ENCODE measurements around the gene WAS. TPM values are rescaled to one million over a fixed set of nuclear protein-coding genes. Genes with fewer than 3 reads are reported as not detected.
A peak's percentile ranks its signal among the peaks of the same experiment; 100 is the strongest.

WAS gene
- total RNA-seq, 2 donors from 2014 or later = 98.7 to 109 TPM

DNA sequence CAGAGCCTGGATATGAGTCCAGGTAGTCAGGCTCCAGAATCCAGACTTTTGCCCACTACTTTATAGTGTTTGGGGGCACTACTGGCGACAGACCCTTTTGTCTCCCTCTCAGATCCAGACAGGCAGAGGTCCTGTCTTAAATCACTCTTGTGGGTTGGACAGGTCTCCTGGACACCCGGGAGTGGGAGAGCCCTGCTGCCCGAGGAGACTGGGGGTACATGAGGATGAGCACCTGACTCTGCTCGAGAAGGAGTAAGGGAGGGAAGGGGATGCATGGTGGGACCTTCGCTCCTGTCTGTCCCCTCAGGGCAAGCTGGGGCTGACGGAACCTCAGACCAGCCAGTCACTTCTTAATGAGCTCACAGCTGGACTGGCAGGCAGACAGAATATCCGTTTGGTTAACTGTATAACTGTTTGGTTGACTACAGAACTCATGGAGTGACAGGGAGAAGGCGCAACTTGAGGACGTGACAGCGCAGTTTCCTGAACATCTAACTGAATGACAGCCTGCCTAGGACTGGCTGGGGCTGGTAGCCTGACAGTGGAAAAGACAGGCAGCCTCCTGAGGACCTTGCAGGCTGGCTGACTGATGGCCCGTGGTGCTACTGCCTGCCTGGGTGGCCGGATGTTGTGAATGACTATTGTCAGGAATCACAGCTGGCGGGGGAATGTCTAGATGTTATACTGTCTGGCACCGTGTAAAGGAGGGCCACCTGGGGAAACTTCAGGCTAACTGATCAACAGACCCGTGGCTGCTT lies 11.4 kb downstream of the WAS start:
- no peaks in the 10 kb centered on the region for H3K9me3 Mint-ChIP-seq
- no peak for ATAC-seq
- H3K4me1 Mint-ChIP-seq (ENCODE audit: low read depth in 2 of 2) = peaks cover 16 to 26% of the 10 kb centered on the region in 2 donors

DNA sequence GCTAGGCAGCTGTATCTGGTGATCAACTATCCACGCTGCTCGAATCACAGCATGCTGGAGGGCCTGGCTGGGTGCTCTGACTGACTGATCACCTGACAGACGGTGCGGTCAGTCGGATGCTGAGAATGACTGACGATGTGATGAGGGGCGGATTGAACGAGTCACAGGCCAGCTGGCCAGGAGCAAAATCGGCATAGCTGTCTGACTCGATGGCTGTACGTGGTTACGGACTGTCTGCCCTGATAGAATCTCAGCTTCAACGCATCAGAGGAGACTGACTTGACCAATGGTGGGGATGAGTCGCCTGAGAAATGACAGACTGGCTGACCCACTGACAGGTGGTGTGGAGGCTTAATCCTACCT lies 11.9 kb downstream of the WAS start:
- ATAC-seq = peak in 1 of 2 donors; percentile 0
- no peak for DNase-seq (ENCODE audit: low spot score)
- Mint-ChIP-seq H3K4me1 (ENCODE audit: low read depth in 2 of 2) (peaks cover 16 to 26% of the 10 kb centered on the region in 2 donors), H3K9me3 (no peaks in the 10 kb centered on the region), H3K36me3 (peaks cover 11% of the 10 kb centered on the region), H3K27ac (peak overlapping the region; percentile 88 to 96), H3K27me3 (peaks cover 0 to 4% of the 10 kb centered on the region in 2 donors), H3K4me3 (peak overlapping the region; percentile 97)

More for the DNA sequence above, 11.4 kb downstream of the WAS start:
- Mint-ChIP-seq H3K27me3 (peaks cover 0 to 4% of the 10 kb centered on the region in 2 donors), H3K27ac (peak overlapping the region; percentile 88 to 96), H3K4me3 (peak overlapping the region; percentile 97), H3K36me3 (peaks cover 11% of the 10 kb centered on the region)
- DNase-seq (ENCODE audit: low spot score) = no peak

DNA sequence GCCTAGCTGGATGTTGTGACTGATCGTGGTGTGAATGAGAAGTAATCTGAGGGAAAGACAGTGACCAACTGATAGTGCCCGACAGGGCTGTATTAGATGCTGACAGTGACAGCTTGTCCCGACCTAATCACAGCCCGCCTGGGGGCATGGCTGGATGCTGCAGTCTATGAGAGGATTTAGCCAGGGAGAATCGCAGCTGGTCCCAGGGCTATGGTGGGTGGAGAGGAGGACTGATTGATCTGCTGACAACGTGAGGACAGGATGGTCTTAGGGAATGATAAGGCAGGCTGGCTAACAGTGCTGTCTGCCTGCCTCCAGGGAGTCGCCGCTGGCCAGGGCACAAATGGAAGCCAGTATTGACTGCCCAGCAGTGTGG lies 12.3 kb downstream of the WAS start:
- H3K4me1 Mint-ChIP-seq (ENCODE audit: low read depth in 2 of 2) = peaks cover 16 to 26% of the 10 kb centered on the region in 2 donors
- H3K9me3 Mint-ChIP-seq = no peaks in the 10 kb centered on the region
- H3K36me3 Mint-ChIP-seq = peaks cover 11% of the 10 kb centered on the region
- peak overlapping the region; percentile 88 to 96 for H3K27ac Mint-ChIP-seq
- peak overlapping the region; percentile 97 for H3K4me3 Mint-ChIP-seq
- H3K27me3 Mint-ChIP-seq = peaks cover 0 to 4% of the 10 kb centered on the region in 2 donors
- ATAC-seq (peak in 1 of 2 donors; percentile 0), DNase-seq (ENCODE audit: low spot score) (no peak)

DNA sequence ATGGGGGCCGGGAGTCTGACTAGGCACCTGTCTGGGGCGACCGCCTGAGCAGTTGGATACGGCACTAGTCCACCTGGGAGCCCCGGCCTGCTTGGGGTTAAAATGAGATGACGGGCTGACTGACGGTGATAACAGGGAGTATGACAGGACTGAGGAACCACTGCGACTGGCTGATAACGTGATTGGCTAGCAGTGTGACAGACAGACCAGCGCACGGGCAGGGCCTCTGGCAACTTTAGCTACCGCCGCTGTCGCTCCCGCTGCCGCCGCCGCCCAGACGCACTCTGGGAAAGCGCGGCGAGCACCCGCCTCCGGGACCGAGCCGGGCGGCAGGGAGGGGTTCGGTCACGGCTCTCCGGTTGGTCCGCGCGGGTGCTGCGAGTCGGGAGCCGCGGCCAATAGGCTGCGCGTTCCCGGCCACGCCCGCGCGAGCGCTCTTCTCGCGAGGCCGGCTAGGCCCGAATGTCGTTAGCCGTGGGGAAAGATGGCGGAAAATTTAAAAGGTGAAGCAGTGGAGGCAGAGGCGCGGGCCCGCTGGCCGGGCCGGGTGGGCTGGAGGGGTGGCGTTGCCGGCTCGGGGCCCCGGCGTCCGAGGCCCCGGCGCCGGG lies 12.8 kb downstream of the WAS start, which contains the start of gene SUV39H1:
Gene SUV39H1, plus strand, starts transcription at position 434 of the 608 bp plus-strand sequence. Its CDS starts 51 bp downstream, at position 485.
- peaks cover 16 to 26% of the 10 kb centered on the region in 2 donors for H3K4me1 Mint-ChIP-seq (ENCODE audit: low read depth in 2 of 2)
- peaks cover 0 to 3% of the 10 kb centered on the region in 2 donors for H3K27me3 Mint-ChIP-seq
- ATAC-seq (peak; percentile 96), DNase-seq (ENCODE audit: low spot score) (peak; percentile 92)
- peak within 1 kb of the TSS; percentile 97 for H3K4me3 Mint-ChIP-seq
- peak within 1 kb of the TSS; percentile 88 to 96 for H3K27ac Mint-ChIP-seq
- H3K9me3 Mint-ChIP-seq = no peaks in the 10 kb centered on the region
- H3K36me3 Mint-ChIP-seq = peaks cover 6% of the 10 kb centered on the region

DNA sequence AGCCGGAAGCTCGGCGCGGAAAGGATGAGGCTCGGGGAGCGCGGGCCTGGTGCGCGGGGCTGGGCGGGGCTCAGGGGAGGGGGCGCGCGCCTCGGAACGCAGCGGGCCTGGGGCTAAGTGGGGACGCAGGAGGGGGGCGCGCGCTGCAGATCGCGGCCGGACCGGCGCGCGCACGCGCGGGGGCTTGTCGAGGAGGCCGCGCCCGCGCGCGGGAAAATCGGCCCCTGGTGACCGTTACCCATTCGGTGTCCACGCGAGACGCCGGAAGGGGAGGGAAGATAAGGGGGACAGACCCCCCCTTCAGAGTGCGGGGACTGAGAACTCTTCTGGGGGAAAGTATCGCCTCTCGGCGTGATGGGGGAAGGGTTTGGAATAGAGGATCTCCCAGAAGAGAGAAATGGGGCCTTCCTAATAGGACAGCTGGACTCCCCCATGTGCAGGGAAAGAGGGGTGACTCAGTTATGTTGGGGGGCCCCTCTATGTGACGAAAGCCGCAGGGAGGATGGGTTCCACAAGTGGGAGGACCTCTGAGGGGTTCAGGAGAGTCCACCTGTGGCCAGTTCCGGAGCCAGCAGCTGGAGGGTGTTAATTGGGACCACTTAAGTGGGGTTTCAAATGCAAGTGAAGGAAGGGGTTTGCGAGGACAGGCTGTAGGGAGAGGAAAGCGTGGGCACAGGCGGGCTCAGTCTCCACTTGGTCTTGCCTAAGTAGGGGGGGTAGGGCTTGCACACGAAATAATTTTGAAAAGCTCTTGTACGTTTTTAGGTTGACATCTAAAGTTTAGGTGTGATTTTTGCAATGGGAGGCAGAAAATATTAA lies 13.5 kb downstream of the WAS start:
- peak overlapping the region; percentile 97 for H3K4me3 Mint-ChIP-seq
- peaks cover 16 to 26% of the 10 kb centered on the region in 2 donors for H3K4me1 Mint-ChIP-seq (ENCODE audit: low read depth in 2 of 2)

DNA sequence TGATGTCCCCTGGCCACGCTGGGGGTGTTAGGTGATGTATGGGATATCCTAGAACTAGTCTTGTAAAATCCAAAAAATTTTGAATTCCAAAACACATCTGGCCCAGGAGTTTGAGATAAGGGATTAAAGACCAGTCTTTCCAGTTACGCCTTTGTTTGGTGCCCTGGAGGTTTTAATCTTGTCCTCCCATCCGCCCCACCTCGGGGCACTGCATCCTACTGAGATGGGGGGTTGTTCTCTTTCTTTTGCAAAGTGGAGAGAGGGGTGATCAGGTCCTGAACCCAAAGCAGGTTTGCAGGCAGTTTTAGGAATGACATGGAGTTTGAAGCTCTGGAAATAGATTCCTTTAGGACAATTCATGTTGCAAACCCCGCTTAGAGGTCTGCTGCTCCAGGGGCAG lies 14.7 kb downstream of the WAS start:
- H3K4me3 Mint-ChIP-seq = peak overlapping the region; percentile 97
- no peak for DNase-seq (ENCODE audit: low spot score)
- no peaks in the 10 kb centered on the region for H3K9me3 Mint-ChIP-seq
- no peak for ATAC-seq
- H3K36me3 Mint-ChIP-seq = peaks cover 5% of the 10 kb centered on the region
- H3K27me3 Mint-ChIP-seq = no peaks in the 10 kb centered on the region
- peaks cover 16 to 31% of the 10 kb centered on the region in 2 donors for H3K4me1 Mint-ChIP-seq (ENCODE audit: low read depth in 2 of 2)
- H3K27ac Mint-ChIP-seq = no peak overlapping the region

More for the DNA sequence above, 13.5 kb downstream of the WAS start:
- Mint-ChIP-seq H3K27me3 (no peaks in the 10 kb centered on the region), H3K36me3 (peaks cover 5% of the 10 kb centered on the region), H3K9me3 (no peaks in the 10 kb centered on the region), H3K27ac (peak overlapping the region; percentile 88 to 96)
- ATAC-seq = peak; percentile 53 to 57
- no peak for DNase-seq (ENCODE audit: low spot score)

DNA sequence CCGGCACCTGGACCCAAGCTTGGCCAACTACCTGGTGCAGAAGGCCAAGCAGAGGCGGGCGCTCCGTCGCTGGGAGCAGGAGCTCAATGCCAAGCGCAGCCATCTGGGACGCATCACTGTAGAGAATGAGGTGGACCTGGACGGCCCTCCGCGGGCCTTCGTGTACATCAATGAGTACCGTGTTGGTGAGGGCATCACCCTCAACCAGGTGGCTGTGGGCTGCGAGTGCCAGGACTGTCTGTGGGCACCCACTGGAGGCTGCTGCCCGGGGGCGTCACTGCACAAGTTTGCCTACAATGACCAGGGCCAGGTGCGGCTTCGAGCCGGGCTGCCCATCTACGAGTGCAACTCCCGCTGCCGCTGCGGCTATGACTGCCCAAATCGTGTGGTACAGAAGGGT lies 16.6 kb downstream of the WAS start:
- H3K4me3 Mint-ChIP-seq = no peak overlapping the region
- no peak overlapping the region for H3K27ac Mint-ChIP-seq
- DNase-seq (ENCODE audit: low spot score) (no peak), ATAC-seq (no peak)
- peaks cover 21 to 31% of the 10 kb centered on the region in 2 donors for H3K4me1 Mint-ChIP-seq (ENCODE audit: low read depth in 2 of 2)
- H3K27me3 Mint-ChIP-seq = peaks cover 0 to 3% of the 10 kb centered on the region in 2 donors
- peaks cover 5% of the 10 kb centered on the region for H3K36me3 Mint-ChIP-seq
- H3K9me3 Mint-ChIP-seq = no peaks in the 10 kb centered on the region

DNA sequence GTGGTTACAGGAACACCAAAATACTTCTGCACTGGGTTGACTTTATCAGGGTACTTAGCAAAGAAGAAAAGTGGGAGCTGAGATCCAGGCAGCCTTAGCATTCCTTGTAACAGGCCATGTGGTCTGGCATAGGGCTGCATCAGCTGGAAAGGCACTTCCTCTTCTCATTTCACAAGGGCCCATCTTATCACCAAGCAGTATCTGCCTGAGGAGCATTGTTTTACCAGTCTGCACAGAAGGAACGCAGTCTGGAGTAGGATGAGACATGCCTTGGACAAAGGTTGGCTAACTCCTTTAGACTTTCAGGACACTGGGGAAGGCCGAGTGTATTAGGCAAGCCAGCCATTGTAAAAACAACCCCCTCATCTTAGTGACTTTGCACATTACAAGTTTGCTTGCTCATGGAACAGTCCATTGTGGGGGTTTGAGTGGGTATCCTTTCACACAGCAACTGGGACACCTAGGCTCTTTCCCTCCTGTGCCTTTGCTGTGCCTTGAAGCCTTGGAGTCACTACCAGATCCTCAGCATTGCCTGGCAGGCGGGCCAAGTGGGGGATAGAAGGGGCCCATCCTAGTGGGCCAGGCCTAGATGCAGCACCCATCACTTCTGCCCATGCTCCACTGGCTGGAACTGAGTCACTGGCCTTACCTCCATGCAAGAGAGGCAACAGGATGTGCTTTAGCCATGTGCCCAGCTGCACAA lies 17.5 kb downstream of the WAS start:
- no peak overlapping the region for H3K27ac Mint-ChIP-seq
- peaks cover 0 to 3% of the 10 kb centered on the region in 2 donors for H3K27me3 Mint-ChIP-seq
- no peaks in the 10 kb centered on the region for H3K9me3 Mint-ChIP-seq
- DNase-seq (ENCODE audit: low spot score) = no peak
- H3K4me3 Mint-ChIP-seq = no peak overlapping the region
- H3K4me1 Mint-ChIP-seq (ENCODE audit: low read depth in 2 of 2) = peaks cover 12 to 23% of the 10 kb centered on the region in 2 donors
- no peak for ATAC-seq
- peaks cover 5% of the 10 kb centered on the region for H3K36me3 Mint-ChIP-seq

DNA sequence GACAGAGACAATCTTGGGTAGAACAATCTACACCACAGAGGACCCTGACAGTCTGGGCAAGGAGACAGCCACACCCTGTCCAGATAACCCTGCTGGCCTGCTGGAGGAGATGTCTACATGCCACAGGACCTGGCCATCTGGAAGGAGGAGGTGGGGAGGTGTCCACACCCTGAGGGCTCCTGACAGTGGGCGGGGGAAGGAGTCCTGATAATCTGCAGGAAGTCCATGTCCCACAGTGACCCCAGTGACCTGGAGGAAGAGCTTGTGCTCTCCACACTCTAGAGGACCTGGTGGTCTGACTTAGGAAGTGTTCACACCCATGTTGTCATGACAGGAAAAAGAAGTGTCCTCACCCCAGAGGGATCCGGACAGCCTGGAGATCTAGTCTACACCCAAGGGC lies 18.4 kb downstream of the WAS start:
- DNase-seq (ENCODE audit: low spot score) (no peak), ATAC-seq (no peak)
- Mint-ChIP-seq H3K4me1 (ENCODE audit: low read depth in 2 of 2) (peaks cover 12 to 18% of the 10 kb centered on the region in 2 donors), H3K36me3 (peaks cover 5% of the 10 kb centered on the region), H3K27ac (no peak overlapping the region), H3K9me3 (no peaks in the 10 kb centered on the region), H3K4me3 (no peak overlapping the region), H3K27me3 (peaks cover 0 to 3% of the 10 kb centered on the region in 2 donors)

DNA sequence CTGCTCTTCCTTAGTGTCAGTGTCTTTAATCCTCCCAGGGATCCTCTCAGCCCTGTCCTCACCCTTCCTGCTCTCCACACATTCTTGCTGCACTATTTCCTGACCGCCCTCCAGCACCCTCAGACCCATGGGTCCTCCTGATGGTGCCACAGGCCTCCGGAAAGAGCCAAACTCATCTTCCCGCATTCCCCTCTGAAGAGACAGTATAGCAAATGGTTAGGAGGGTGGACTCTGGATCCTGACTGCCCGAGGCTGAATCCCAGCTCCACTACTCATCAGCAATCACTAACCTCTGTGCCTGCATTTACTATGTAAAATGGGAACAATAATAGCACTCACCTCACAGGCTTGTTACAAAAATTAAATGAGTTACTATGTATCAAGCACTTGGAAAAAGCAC lies 19.1 kb downstream of the WAS start:
- DNase-seq (ENCODE audit: low spot score) (no peak), ATAC-seq (no peak)
- H3K4me3 Mint-ChIP-seq = no peak overlapping the region
- peaks cover 10 to 11% of the 10 kb centered on the region in 2 donors for H3K4me1 Mint-ChIP-seq (ENCODE audit: low read depth in 2 of 2)
- H3K9me3 Mint-ChIP-seq = no peaks in the 10 kb centered on the region
- peaks cover 0 to 3% of the 10 kb centered on the region in 2 donors for H3K27me3 Mint-ChIP-seq
- H3K36me3 Mint-ChIP-seq = peaks cover 5% of the 10 kb centered on the region
- no peak overlapping the region for H3K27ac Mint-ChIP-seq

DNA sequence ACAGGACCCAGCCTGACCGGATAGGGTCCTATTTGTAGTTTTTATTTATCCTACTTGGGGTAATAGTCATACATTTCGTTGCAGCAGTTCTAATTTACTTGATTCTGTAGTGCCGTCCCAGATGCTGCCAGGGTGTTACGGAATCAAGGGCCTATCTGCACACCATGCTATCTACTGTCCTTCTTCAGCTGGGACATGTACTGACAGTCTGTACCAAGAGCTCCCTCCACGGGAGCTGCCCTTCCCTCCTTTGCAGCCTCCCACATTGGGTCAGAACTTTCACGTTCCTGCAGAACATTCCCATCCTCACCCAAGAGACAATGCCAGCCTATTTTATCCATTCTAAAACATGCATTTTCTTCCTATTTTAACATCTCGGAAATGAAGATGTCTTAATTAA lies 19.6 kb downstream of the WAS start:
- no peak overlapping the region for H3K27ac Mint-ChIP-seq
- H3K36me3 Mint-ChIP-seq = peaks cover 5% of the 10 kb centered on the region
- H3K4me3 Mint-ChIP-seq = no peak overlapping the region

DNA sequence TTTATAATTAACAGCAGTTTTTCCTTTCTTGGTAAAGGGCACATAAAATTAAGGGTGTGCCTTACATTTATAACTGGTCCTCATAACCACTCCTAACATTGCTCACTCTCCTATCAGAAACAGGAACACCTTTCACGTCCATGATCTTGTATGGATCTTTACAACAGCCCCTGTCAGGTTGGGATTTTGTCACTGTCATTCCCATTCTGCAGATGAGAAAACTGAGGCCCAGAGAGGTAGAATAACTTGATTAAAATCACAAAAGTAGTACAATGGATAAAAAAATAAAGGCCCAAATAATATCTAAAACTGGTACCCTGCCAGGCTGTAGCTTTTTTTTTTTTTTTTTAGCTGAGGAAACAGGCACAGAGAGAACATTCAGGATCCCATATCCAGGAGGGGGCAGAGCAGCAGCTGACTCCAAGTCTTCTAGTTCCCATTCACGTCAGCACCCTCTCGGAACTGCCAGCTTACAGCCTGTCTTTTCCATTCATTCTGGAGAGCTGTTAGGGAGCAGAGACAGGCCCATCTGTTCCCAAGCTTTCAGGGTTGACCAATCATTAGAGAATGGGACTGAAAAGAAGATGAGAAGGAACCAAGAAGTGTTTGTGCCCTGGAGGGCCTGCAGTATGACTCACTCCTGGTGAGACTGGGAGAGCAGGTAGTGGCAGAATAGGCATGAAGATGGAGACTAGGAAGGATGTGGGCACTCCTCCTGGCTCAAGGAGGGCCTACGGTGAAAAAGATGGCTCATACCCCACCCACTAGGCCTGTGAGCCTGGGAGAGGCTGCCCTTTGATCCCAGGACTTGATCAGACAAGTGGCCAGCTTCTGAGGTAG lies 20.3 kb downstream of the WAS start:
- DNase-seq (ENCODE audit: low spot score) (no peak), ATAC-seq (no peak)
- no peaks in the 10 kb centered on the region for H3K9me3 Mint-ChIP-seq
- H3K27me3 Mint-ChIP-seq = peaks cover 0 to 3% of the 10 kb centered on the region in 2 donors
- peaks cover 10% of the 10 kb centered on the region in 2 donors for H3K4me1 Mint-ChIP-seq (ENCODE audit: low read depth in 2 of 2)
- H3K36me3 Mint-ChIP-seq = peaks cover 5% of the 10 kb centered on the region
- no peak overlapping the region for H3K4me3 Mint-ChIP-seq
- no peak overlapping the region for H3K27ac Mint-ChIP-seq

More for the DNA sequence above, 19.6 kb downstream of the WAS start:
- ATAC-seq (no peak), DNase-seq (ENCODE audit: low spot score) (no peak)
- H3K9me3 Mint-ChIP-seq = no peaks in the 10 kb centered on the region
- peaks cover 10% of the 10 kb centered on the region in 2 donors for H3K4me1 Mint-ChIP-seq (ENCODE audit: low read depth in 2 of 2)
- peaks cover 0 to 3% of the 10 kb centered on the region in 2 donors for H3K27me3 Mint-ChIP-seq
